ENCODE measurements around the gene GALNTL6.

GALNTL6 gene

GRCh38 chr4:171849686-171850222 lies 36.5 kb downstream of the GALNTL6 start:
- Histone ChIP-seq H3K27ac (replicated peaks) (no peak overlapping the region), H3K4me3 (replicated peaks; ENCODE audit: insufficient read depth, low read length) (no peak overlapping the region), H3K27me3 (ENCODE audit: insufficient read depth, poor library complexity, severe bottlenecking) (no peaks in the 10 kb centered on the region)
- DNase-seq (ENCODE audit: low read depth in 1 of 2, low spot score in 1 of 2): no peak
- no peak for TF ChIP-seq CTCF (IDR thresholded peaks at IDR 0.05; ENCODE audit: insufficient read depth, low read length)
- TF ChIP-seq GABPA (IDR thresholded peaks at IDR 0.05; ENCODE audit: low read depth): no peak
- TF ChIP-seq SPI1 (IDR thresholded peaks at IDR 0.05; ENCODE audit: borderline replicate concordance, low read depth): no peak
- no peak for TF ChIP-seq REST (IDR thresholded peaks at IDR 0.05; ENCODE audit: insufficient replicate concordance, low read depth)
- no peak for TF ChIP-seq POLR2AphosphoS5 (IDR thresholded peaks at IDR 0.05; ENCODE audit: low read depth)

GRCh38 chr4:171851295-171851694 lies 38.1 kb downstream of the GALNTL6 start:
- no peak overlapping the region for H3K27ac ChIP-seq (replicated peaks)
- TF ChIP-seq REST (IDR thresholded peaks at IDR 0.05; ENCODE audit: insufficient replicate concordance, low read depth) (no peak), POLR2AphosphoS5 (IDR thresholded peaks at IDR 0.05; ENCODE audit: low read depth) (no peak), CTCF (IDR thresholded peaks at IDR 0.05; ENCODE audit: insufficient read depth, low read length) (no peak), GABPA (IDR thresholded peaks at IDR 0.05; ENCODE audit: low read depth) (no peak)
- no peak for DNase-seq (ENCODE audit: low read depth in 1 of 2, low spot score in 1 of 2)
- H3K4me3 ChIP-seq (replicated peaks; ENCODE audit: insufficient read depth, low read length): no peak overlapping the region
- no peaks in the 10 kb centered on the region for H3K27me3 ChIP-seq (ENCODE audit: insufficient read depth, poor library complexity, severe bottlenecking)

GRCh38 chr4:171857302-171858012 lies 44.3 kb downstream of the GALNTL6 start:
- no peak for TF ChIP-seq POLR2AphosphoS5 (IDR thresholded peaks at IDR 0.05; ENCODE audit: low read depth)
- TF ChIP-seq REST (IDR thresholded peaks at IDR 0.05; ENCODE audit: insufficient replicate concordance, low read depth): no peak
- no peak for TF ChIP-seq CTCF (IDR thresholded peaks at IDR 0.05; ENCODE audit: insufficient read depth, low read length)
- TF ChIP-seq GABPA (IDR thresholded peaks at IDR 0.05; ENCODE audit: low read depth): no peak
- TF ChIP-seq SPI1 (IDR thresholded peaks at IDR 0.05; ENCODE audit: borderline replicate concordance, low read depth): no peak
- no peaks in the 10 kb centered on the region for H3K27me3 ChIP-seq (ENCODE audit: insufficient read depth, poor library complexity, severe bottlenecking)
- no peak for DNase-seq (ENCODE audit: low read depth in 1 of 2, low spot score in 1 of 2)

More at GRCh38 chr4:171857302-171858012, 44.3 kb downstream of the GALNTL6 start:
- Histone ChIP-seq H3K4me3 (replicated peaks; ENCODE audit: insufficient read depth, low read length) (no peak overlapping the region), H3K27ac (replicated peaks) (no peak overlapping the region)

Data from HL-60 (cell line).